ENCODE measurements around the gene IFNK.

GRCh38 chr9:27491154-27491553 lies 32.9 kb upstream of the IFNK start:
- TF ChIP-seq POLR2A (IDR thresholded peaks at IDR 0.05) (no peak), CTCF (IDR thresholded peaks at IDR 0.05) (no peak)

Data from heart left ventricle (tissue), 13 donors.